AG09309 (cell line): Measurements from ENCODE around the gene FILIP1.

ENCODE experiments used
- DNase-seq: peaks from one replicate; pipeline ENCODE4 v3.0.0-alpha.2; 2010; ENCODE audit warnings: low read depth
- H3K4me3 ChIP-seq: 2 replicates; pipeline ENCODE4 v1.5.1; 2011; ENCODE audit warnings: mild to moderate bottlenecking, low read depth, low read length, moderate library complexity; ENCODE audit not compliant: control insufficient read depth
- CTCF ChIP-seq: IDR thresholded peaks from 2 replicates; pipeline ENCODE4 v1.5.1; 2011; ENCODE audit warnings: mild to moderate bottlenecking, low read depth, low read length, inconsistent platforms; ENCODE audit not compliant: insufficient read depth, control insufficient read depth; ENCODE audit errors: missing control alignments

Gene FILIP1

DNA sequence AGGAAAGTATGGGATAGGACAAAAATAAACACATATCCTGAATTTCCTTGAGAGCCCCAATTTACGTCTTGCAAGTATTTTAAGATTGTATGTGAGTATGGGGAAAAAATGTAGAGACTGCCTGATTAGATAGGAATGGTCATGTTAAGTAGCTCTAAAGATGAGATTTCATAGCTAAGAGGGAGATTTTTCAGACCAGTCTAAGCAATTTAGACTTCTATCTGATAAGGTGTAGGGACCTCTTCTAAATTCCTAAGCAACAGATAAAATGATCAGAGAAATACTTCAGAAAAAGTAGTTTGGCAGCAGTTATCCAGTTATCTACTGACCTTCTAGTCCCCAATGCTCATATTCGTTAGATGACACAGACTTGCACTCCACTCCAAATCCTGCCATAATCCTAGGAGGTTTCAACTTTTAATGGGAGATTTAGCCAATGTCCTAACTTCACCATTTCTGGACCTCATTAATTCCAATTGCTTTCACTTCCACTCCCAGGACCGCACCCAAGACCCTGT, 90.0 kb downstream of the FILIP1 start:
- H3K4me3 ChIP-seq: no peak overlapping the region
- DNase-seq: no peak
- no peak for TF ChIP-seq CTCF

DNA sequence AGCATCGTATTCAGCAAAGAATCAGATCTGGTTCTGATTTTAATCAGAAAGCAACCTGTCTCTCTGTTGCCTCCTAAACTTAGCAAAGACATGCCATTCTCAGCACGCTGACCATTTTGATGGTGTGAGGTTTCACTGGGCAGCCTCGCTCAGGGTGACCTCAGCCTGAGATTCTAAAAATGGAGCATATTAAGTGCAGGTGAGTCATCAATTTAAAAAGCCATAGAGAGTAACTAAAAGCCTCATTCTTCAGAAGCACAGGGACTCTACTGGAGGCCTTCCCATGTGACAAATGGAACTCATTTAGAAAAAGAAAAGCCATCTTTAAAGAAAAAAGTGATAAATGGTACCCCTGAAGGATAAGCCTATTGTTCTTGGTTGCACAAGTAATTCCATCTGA, 91.3 kb downstream of the FILIP1 start:
- no peak overlapping the region for H3K4me3 ChIP-seq
- no peak for TF ChIP-seq CTCF
- no peak for DNase-seq

- H3K4me3 ChIP-seq: no peak overlapping the region
- no peak for DNase-seq
- no peak for TF ChIP-seq CTCF
These were observed 95.7 kb downstream of the FILIP1 start for GRCh38 chr6:75397656-75398465.

GRCh38 chr6:75397171-75397570, 96.4 kb downstream of the FILIP1 start:
- no peak overlapping the region for H3K4me3 ChIP-seq
- DNase-seq: no peak
- TF ChIP-seq CTCF: no peak

GRCh38 chr6:75396005-75396800, 97.4 kb downstream of the FILIP1 start:
- no peak for TF ChIP-seq CTCF
- no peak for DNase-seq
- H3K4me3 ChIP-seq: no peak overlapping the region

- DNase-seq: no peak
- TF ChIP-seq CTCF: no peak
- H3K4me3 ChIP-seq: no peak overlapping the region
These were observed 99.8 kb downstream of the FILIP1 start for GRCh38 chr6:75393806-75394205.
